Inflammatory macrophage (primary cell): Measurements from ENCODE around the gene CDC20B.
A peak's percentile ranks its signal among the peaks of the same experiment; 100 is the strongest.
"Not testable (repeated sequence)": the region's sequence is repeated elsewhere in the genome, so short reads cannot be mapped to it uniquely, and the experiment has no call there.

Experiments
- DNase-seq, 2 donors: peaks; one replicate each; pipeline ENCODE4 v3.0.0-alpha.2; 2020 to 2022

The CDC20B gene

GRCh38 chr5:55159763-55160492 lies 13.0 kb downstream of the CDC20B start, which contains the start of gene GPX8:
GPX8 (plus strand) TSS chr5:55160171; CDS start chr5:55160193, 22 bp downstream.
- DNase-seq, result peak; percentile 10 to 24

DNA sequence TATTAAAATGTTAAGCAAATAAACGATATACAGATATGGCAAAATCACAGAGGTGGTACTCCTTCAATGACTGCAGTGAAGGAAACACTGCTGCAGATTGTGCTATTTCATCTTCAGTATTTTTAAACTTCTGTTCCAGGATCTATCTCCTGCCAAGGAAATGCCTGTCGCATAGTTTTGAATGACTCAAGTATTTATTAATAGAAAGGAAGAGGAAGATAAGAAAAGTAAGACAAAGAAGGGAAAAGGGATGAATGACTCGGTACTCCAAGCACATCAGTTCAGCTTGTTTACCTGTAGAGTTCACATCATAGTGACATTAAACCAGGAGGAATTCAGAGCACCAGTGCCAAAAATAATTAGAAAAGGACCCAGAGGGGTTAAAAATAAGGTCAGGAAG lies 18.1 kb downstream of the CDC20B start:
- DNase-seq, result no peak

DNA sequence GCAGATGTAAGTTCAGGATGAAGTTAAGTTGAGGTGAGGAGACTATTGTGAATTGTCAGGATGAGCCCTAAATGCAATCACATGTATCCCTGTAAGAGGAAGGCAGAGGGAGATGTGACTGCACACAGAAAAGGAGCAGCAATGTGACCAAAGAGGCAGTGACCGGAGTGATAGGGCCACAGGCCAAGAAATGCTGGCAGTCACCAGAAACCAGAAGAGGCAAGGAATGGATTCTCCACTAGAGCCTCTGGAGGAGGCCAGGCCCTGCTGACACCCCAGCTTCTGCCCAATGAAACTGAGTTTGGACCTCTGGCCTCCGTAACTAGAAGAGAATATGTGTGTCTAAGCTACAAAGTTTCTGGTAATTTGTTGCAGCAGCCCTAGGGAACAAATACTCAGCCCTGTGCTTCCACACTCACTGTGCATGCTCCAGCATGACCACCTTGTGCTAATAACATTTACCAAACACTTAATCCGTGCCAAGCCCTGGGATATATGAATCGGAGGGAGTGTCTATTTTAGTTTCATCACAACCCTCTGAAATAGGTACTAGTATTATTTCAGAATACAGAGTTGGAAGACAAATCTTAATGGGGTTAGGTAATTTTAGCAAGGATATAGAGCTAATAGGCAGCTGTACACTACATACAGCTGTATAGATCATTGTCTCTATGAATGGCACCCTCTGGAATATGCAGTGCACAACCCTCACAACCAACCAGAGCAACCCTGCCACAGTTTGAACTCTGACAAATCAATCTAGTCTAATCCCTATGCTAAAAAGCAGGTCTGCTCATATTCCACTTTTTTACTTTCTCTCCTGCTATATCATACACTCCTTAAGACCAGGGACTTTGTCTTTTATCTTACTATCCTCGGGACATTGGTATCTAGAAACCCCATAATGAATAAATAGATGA lies 20.8 kb downstream of the CDC20B start:
- DNase-seq, result no peak

DNA sequence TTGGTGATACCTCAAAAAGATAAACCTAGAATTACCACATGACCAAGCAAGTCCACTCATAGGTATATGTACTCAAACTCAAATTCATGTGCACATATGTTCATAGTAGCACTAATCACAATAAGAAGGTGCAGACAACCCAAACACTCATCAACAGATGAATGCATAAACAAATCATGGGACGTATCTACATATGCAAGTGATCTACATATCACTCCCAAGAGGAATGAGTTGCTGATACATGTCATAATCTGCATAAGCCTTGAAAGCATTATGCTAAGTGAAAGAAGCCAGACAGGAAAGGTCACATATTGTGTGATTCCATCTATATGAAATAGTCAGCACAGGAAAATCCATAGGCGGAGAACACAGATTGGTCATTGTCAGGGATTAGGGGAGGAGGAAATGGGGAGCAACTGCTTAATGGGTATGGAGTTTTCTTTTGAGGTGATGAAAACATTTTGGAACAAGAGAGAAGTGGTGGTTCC lies 23.6 kb downstream of the CDC20B start:
- DNase-seq, result no peak

DNA sequence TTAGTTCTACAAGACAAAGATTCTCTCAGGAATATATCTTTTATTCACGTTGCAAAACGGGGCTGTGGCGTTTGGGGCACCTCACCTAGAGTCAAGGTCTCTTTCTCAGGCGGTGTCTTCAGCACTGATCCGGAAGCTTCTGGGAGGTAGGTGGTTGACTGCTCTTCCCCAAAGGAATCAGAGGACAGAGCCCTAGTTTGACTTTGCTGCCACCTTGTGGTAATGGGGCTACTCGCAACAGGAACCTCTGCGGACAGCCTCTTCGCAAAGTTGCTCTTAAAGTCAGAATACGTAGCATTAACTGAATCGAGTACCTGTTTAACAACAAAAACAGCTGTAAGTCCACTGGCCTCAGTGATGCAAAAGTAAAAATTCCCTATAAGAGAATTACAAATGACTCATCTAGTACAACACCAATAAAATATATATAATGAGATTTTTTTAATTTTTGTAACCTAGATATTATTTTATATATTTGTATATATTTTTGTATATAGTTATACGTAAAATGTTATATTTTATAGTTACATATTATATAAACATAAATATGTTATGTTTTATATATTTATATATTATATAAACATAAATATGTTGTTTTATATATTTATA lies 26.3 kb downstream of the CDC20B start:
- DNase-seq, result peak; percentile 87 to 88

GRCh38 chr5:55146080-55146479 lies 26.9 kb downstream of the CDC20B start:
- DNase-seq, result no peak

GRCh38 chr5:55143624-55144023 lies 29.4 kb downstream of the CDC20B start:
- DNase-seq, result no peak

- no peak for DNase-seq
These were observed 30.9 kb downstream of the CDC20B start for GRCh38 chr5:55141945-55142690.

- no peak for DNase-seq
These were observed 31.9 kb downstream of the CDC20B start for GRCh38 chr5:55140908-55141665.

DNA sequence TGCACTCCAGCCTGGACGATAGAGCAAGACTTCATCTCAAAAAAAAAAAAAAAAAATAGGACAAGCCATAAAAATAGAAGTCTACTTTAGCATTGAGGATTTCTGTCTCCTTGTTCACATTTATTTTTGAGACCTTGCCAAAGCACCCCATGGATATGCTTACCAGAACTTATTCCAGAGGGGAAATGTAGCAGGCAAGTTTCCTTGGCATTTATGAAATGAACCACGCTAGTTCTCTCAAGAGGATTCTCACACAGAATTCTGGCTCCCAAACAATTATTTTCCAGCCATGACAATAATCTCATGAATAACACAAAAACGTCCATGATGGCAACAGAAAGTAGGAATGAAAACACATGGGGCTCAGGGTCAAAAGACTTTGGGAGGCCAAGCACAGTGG lies 36.5 kb downstream of the CDC20B start:
- DNase-seq, result no peak

DNA sequence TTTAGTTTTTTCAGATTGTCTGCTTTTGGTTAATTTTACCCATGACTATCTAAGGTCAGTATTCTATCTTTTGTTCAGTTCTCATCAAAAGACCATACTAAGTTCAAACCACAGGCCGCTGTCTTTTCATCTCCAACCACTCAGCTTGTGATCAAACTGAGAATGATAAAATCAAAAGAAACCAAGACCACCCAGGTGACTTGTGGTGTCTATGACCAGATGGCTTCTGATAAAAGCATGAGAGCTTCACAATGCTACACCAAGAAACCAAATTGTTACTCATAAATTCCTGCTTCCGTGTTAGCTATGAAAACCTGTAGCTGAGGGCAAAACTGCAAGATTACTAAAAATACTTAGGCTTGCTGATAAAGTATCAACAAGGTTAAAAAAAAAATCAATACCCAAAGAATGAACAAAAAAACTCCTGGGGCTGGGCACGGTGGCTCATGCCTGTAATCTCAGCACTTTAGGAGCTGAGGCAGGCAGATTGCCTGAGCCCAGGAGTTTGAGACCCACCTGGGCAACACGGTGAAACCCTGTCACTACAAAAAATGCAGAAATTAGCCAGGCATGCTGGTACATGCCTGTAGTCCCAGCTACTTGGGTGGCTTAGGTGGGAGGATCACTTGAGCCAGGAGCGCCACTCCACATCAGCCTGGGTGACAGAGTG lies 38.8 kb downstream of the CDC20B start:
- no peak for DNase-seq

DNA sequence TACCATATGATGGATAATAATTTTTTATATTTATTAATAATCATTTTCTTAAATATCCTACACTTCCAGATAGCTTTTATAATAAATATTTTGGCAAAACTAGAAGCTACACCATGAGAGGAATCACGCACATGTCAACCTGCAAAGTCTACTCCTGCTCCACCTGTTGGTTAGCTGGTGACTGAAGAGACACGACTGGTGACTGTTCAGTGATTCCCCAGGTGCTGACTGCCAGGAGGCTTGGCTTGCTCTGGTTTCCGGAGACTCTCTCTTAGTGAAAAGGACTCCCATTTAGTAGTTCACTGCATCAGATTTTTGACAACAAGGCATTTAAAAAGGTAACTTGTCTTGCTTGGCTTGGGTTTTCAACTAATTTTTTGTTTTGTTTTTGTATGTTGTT lies 49.6 kb downstream of the CDC20B start:
- no peak for DNase-seq

DNA sequence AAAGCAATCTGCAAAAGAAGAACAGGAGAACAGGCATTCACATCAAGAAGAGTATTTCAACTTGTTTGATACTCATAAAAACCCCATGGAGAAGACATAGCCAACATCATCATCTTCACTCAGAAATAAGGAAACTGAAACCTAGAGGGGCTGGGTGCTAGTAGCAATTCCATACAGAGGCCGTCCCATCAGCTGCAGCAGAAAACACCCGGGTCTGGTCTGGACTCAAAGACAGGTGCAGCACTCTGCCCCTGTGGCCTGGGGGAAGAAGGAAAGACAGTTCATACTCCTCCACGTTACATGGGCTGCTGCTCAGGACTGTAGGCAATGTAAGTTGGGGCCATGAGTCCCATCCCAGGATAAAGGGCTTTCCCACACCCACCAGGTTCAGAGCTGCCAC lies 58.9 kb downstream of the CDC20B start:
- DNase-seq, result no peak

DNA sequence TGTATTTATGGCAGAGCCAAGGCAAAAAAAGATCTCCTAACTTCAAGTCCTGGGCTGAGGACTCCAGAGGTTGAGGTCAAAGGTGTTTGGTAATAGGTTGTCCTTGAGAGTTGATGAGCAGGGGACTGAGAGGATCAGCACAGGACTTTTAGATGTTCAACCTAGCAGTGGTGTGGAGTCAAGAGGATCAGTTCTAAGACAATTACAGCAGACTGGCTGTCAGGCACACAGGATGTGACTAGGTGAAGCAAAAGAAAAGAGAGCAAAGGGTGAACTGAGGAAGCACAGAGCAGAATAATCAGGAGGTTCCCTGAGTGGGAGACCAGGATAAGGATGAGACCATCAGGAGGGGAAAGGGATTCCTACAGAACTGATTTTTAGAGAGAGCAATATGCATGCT lies 59.6 kb downstream of the CDC20B start:
- no peak for DNase-seq

GRCh38 chr5:55110217-55110616 lies 62.8 kb downstream of the CDC20B start:
- no peak for DNase-seq

- no peak for DNase-seq
These were observed 64.3 kb downstream of the CDC20B start for GRCh38 chr5:55108661-55109060.

DNA sequence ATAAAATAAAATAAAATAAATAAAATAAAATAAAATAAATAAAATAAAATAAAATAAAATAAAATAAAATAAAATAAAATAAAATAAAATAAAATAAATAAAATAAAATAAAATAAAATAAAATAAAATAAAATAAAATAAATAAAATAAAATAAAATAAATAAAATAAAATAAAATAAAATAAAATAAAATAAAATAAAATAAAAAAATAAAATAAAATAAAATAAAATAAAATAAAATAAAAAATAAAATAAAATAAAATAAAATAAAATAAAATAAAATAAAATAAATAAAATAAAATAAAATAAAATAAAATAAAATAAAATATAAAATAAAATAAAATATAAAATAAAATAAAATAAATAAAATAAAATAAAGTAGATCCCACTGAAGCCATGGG lies 67.0 kb downstream of the CDC20B start:
- not testable (repeated sequence) for DNase-seq

GRCh38 chr5:55104946-55105701 lies 67.9 kb downstream of the CDC20B start:
- no peak for DNase-seq

GRCh38 chr5:55104036-55104772 lies 68.8 kb downstream of the CDC20B start:
- DNase-seq, result no peak

DNA sequence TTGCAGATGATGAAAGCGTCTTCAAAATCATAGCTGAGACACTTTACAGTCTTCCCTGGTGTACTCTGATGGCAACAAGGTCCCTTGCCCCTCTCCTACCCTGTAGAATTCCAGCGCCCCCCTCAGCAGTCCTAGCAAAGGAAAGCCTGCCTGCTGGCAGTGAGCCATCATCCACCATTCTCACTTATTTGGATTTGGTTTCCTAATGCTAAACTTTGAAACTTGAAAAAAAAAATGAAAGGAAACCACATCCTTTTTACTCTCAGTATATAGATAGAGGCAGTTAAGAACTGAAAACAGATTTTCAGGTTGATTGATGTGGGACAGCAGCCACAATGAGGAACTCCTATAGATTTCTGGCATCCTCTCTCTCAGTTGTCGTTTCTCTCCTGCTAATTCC lies 70.6 kb downstream of the CDC20B start, which contains the start of gene GZMA:
GZMA (plus strand) TSS at position 299 of the 400 bp plus-strand sequence; CDS start at position 336, 37 bp downstream.
- no peak for DNase-seq
